IPS-18c (cell line): ENCODE results near the gene MGMT.

Experiments used
- H3K4me3 ChIP-seq: 2 replicates; pipeline ENCODE4 v1.7.0; 2013; ENCODE audit warnings: low read depth, mild to moderate bottlenecking, low read length, moderate library complexity; ENCODE audit not compliant: insufficient read depth
- H3K9me3 ChIP-seq: one replicate; pipeline ENCODE4 v1.6.1; 2013; ENCODE audit warnings: mild to moderate bottlenecking, low read length, moderate library complexity; ENCODE audit not compliant: control insufficient read depth, insufficient read depth

Gene MGMT

GRCh38 chr10:129725890-129726631, 259.0 kb downstream of the MGMT start:
- H3K9me3 ChIP-seq, result no peaks in the 10 kb centered on the region

DNA sequence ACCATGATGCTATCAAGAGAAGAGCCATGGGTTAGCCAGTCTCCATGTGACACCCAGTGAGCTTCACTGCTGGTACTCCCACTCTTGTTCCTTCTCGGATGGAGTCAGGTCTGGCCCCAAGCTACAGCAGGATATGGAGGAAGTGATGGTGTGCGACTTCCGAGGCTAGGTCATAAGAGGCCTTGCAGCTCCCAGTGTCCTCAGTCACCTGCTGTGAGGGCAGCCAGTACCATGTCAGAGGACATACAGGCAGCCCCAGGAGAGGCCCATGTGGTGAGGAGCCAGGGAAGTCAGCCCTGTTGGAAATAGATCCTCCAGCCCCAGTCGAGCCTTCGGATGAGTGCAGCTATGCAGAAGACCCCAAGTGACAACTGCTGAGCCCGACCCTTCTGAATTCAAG, 260.0 kb downstream of the MGMT start:
- Histone ChIP-seq H3K9me3 (peaks cover 2% of the 10 kb centered on the region), H3K4me3 (no peak overlapping the region)

More at GRCh38 chr10:129725890-129726631, 259.0 kb downstream of the MGMT start:
- no peak overlapping the region for H3K4me3 ChIP-seq

GRCh38 chr10:129727495-129727894, 260.5 kb downstream of the MGMT start:
- Histone ChIP-seq H3K9me3 (peaks cover 2% of the 10 kb centered on the region), H3K4me3 (no peak overlapping the region)

- no peak overlapping the region for H3K4me3 ChIP-seq
- peaks cover 2% of the 10 kb centered on the region for H3K9me3 ChIP-seq
These were observed 261.3 kb downstream of the MGMT start for GRCh38 chr10:129728246-129728820.

DNA sequence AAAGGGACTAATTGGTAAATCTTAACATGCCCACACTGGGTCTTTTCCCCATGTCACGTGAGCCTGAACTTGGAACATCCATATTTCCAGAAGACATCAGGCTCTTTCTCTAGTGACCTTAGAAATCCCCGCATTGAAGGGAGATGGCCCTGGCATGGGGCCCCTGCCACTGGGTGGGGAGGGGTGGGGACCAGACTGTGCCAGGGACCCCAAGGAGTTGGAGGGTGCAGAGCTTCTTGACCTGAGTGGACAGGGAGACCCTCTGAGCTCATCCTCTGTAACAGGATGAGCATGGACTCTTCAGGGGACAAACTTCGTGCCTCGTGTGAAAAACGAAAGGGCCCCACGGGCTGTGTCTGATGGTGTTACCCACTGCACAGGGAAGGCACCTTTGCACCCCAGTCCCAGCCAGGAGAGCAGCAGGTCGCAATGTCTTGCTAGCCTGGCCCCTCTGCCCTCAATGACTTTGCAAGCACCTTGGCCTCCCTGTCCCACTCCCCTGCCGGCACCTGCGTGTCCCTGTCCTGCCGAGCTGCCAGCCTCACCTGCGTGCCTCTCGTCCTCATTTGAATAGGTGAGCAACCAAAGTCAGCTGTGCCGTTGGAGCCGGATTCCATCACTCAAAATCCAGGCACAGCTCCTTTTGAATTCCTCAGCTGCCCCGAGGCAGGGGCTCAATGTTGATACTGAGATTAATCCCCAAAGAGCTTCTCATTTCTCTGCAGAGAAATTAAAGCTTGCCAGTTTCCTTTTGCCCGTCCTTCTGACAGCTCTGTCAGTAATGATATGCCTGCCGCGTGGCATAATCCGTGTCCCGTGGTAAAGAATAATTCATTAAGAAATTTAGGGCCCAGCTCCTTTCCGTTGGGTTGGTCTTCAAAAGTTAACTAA, 262.1 kb downstream of the MGMT start:
- Histone ChIP-seq H3K9me3 (peaks cover 2% of the 10 kb centered on the region), H3K4me3 (no peak overlapping the region)

DNA sequence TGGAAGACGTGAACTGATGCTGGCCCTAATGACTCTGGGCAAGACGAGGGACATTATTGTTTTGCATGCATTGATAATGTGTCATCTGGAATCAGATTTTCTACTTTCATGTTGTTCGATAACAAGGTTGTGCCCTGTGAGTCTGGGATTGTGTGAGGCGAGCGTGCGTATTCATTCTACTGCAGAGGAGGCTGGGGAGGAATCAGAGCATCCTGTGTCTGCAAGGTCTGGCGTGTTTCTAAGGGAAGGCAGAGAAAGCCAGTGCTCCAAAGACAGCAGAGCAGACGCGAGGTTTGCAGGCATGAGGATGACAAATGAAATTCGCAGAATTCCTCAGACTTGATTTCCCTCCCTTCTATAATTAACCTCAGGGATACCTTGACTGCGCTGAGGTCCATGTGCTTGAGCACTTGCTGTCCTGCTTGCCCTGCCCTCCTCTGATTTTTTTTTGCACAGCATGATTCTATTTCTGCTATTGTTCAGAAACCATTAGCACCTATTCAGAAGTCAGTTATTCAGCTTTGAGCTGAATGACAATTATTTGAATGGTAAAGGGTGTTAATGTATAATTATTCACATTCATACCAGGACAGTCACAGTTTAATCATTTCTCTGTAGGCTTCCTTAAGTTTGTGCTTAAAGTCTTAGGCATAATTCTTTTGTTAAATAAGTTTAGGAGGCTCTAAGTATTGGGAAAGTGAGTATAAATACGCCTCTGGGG, 263.4 kb downstream of the MGMT start:
- H3K9me3 ChIP-seq, result peaks cover 2% of the 10 kb centered on the region

DNA sequence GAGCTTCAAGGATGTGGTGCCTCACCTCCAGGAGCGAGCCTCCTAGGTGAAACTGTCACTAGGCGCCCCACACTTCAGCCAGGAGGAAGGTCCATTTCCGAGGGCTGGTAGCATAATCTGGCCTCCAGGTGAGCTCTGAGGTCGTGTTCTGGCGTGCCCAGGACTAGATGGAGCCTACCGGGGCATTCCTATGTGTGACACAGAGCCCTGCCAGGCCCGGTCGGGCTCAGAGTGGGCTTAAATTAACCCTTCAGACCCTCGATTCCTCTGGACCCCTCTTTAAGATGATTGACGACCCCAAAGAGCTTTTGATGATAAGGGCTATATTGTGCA, 263.9 kb downstream of the MGMT start:
- no peak overlapping the region for H3K4me3 ChIP-seq
- H3K9me3 ChIP-seq, result peaks cover 2% of the 10 kb centered on the region

More for the DNA sequence above, 263.4 kb downstream of the MGMT start:
- H3K4me3 ChIP-seq, result no peak overlapping the region

- Histone ChIP-seq H3K9me3 (peaks cover 2% of the 10 kb centered on the region), H3K4me3 (no peak overlapping the region)
These were observed 273.7 kb downstream of the MGMT start for GRCh38 chr10:129740532-129741279.

- Histone ChIP-seq H3K4me3 (no peak overlapping the region), H3K9me3 (peaks cover 2% of the 10 kb centered on the region)
These were observed 274.4 kb downstream of the MGMT start for GRCh38 chr10:129741280-129741977.

DNA sequence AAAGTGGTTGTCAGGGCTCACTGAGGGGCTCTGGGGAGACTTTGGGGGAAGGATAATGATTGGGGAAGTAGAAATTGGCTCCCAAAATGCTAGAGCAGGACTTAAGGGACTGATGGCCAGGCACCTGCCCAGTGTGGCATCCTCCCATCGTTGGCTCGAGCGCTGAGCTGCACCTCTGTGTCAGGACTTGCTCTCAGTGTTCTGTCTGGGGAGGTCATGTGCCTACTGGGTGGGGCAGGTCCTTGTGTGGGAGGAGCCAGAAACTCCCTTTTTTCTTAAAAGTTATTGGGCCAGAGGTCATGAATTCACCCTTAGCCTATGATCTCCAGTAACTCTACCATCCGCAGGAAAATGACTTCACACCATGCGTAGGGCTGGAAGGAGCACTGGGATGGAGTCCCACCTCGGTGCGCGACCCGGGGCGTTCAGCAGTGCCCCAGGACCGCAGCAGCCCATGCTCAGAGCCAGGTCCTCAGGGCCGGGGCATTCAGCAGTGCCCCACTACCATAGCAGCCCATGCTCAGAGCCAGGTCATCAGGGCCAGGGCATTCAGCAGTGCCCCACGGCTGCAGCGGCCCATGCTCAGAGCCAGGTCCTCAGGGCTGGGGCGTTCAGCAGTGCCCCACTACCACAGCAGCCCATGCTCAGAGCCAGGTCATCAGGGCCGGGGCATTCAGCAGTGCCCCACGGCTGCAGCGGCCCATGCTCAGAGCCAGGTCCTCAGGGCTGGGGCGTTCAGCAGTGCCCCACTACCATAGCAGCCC, 275.1 kb downstream of the MGMT start:
- H3K9me3 ChIP-seq, result peaks cover 2% of the 10 kb centered on the region
- no peak overlapping the region for H3K4me3 ChIP-seq

GRCh38 chr10:129742742-129743550, 275.9 kb downstream of the MGMT start:
- peaks cover 2% of the 10 kb centered on the region for H3K9me3 ChIP-seq
- H3K4me3 ChIP-seq, result no peak overlapping the region

- no peak overlapping the region for H3K4me3 ChIP-seq
- H3K9me3 ChIP-seq, result peaks cover 2% of the 10 kb centered on the region
These were observed 276.7 kb downstream of the MGMT start for GRCh38 chr10:129743738-129744133.

- Histone ChIP-seq H3K4me3 (no peak overlapping the region), H3K9me3 (peaks cover 2% of the 10 kb centered on the region)
These were observed 277.4 kb downstream of the MGMT start for GRCh38 chr10:129744134-129745111.

DNA sequence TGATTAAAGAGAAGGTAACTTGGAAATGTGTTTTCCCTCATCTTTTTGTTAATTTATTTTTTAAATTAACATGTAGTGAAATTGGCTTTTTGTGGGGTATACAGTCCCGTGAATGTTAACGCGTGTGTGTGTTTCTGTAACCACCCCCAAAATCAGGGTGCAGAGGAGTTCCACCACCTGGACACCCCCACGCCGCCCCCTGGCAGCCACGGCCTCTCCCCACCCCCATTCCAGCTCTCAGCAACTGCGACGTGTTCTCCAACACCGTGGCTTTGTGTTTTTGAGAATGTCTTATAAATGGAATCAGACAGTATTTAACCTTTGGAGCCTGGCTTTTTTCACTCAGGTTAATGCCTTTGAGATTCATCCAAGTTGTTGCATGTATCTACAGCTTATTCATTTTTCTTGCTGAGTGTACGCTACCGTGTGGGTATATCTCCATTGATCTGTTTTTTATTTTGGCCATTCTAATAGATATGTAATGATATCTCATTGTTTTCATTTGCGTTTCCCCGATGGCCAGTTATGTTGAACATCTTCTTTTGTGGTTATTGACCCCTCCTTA, 278.2 kb downstream of the MGMT start:
- Histone ChIP-seq H3K4me3 (no peak overlapping the region), H3K9me3 (no peaks in the 10 kb centered on the region)
